Small intestine (tissue), 7 donors: Measurements from ENCODE around the gene RINL. TPM values are rescaled to one million over a fixed set of nuclear protein-coding genes. Genes with fewer than 3 reads are reported as not detected.

Source experiments
- DNase-seq, 2 donors: peaks; one replicate each; pipeline versions ENCODE4 v3.0.0 to v3.0.0-alpha.2; 2013
- FAIRE-seq: peaks from 2 replicates; lab custom pipeline; 2012; peaks lifted over from hg19 to GRCh38; lab: Jason Lieb, UNC
- H3K27ac ChIP-seq, 3 donors: one replicate each; pipeline ENCODE4 v1.5.1; 2013; ENCODE audit warnings: low read length in 2 of 3, mild to moderate bottlenecking in 2 of 3, control low read depth in 1 of 3, inconsistent platforms in 1 of 3, low read depth in 1 of 3, moderate library complexity in 1 of 3
- H3K27me3 ChIP-seq, 3 donors: one replicate each; pipeline ENCODE4 v1.6.1; 2013; ENCODE audit warnings: low read length in 3 of 3, inconsistent platforms in 1 of 3; ENCODE audit not compliant: control insufficient read depth in 3 of 3, insufficient read depth in 3 of 3
- H3K36me3 ChIP-seq, 3 donors: one replicate each; pipeline ENCODE4 v1.6.1; 2013; ENCODE audit warnings: low read length in 3 of 3, inconsistent platforms in 1 of 3, low read depth in 1 of 3, mild to moderate bottlenecking in 1 of 3, moderate library complexity in 1 of 3; ENCODE audit not compliant: control insufficient read depth in 3 of 3, insufficient read depth in 2 of 3
- H3K4me1 ChIP-seq, 3 donors: one replicate each; pipeline ENCODE4 v1.6.1; 2013; ENCODE audit warnings: low read length in 2 of 3, inconsistent platforms in 1 of 3, low read depth in 1 of 3, mild to moderate bottlenecking in 1 of 3, moderate library complexity in 1 of 3; ENCODE audit not compliant: control insufficient read depth in 3 of 3, insufficient read depth in 2 of 3
- H3K4me3 ChIP-seq, 3 donors: one replicate each; pipeline ENCODE4 v1.5.1; 2013; ENCODE audit warnings: low read length in 3 of 3, control low read depth in 1 of 3, inconsistent platforms in 1 of 3, low read depth in 1 of 3, mild to moderate bottlenecking in 1 of 3, moderate library complexity in 1 of 3
- H3K9me3 ChIP-seq, 2 donors: one replicate each; pipeline ENCODE4 v1.6.1; 2013; ENCODE audit warnings: low read depth in 1 of 2, low read length in 1 of 2; ENCODE audit not compliant: control insufficient read depth in 2 of 2, insufficient read depth in 1 of 2
- WGBS, 3 donors: extraction: QIAGEN DNeasy Blood & Tissue Kit; methylation state at CpG; one replicate each; pipeline ENCODE4 v1.1.7; 2013; 5-methylcytosine and 5-hydroxymethylcytosine counted together
- polyA plus RNA-seq, 4 donors: library from polyadenylated mRNA; stranded (reverse) in 3 of 4; unstranded in 1 of 4; fragments of 200-250 nt in 3 of 4; fragments of 120-200 nt in 1 of 4; gene quantifications; one replicate each; pipeline versions ENCODE4 v1.2.1 to v1.2.3, GENCODE V29; 2013
- donor health status: healthy with polysubstance abuse.
- donor health status: control.
- donor health status: control.
- donor health status: Bipolar disorder and iron deficiency.
- donor health status: healthy.

Gene RINL
- polyA plus RNA-seq, 4 donors, result 1.3 to 33.2 (median 9.8) TPM

- WGBS, 3 donors, result 1% methylated on average over 38 to 61 of the region's 67 CpGs
- Histone ChIP-seq H3K27me3 (no peaks in the 10 kb centered on the region), H3K27ac (peak overlapping the region; percentile 95 to 96 (median 96)), H3K4me1 (peaks cover 2 to 22% (median 3%) of the 10 kb centered on the region in 3 donors), H3K36me3 (peaks cover 3 to 18% (median 7%) of the 10 kb centered on the region in 3 donors), H3K9me3 (peaks cover 0 to 3% of the 10 kb centered on the region in 2 donors), H3K4me3 (peak overlapping the region; percentile 82 to 92 (median 89))
- DNase-seq (peak; percentile 92 to 97), FAIRE-seq (no peak)
These were observed 26.3 kb downstream of the RINL start for GRCh38 chr19:38851622-38852230.

- FAIRE-seq (no peak), DNase-seq (peak in 1 of 2 donors; percentile 66)
- WGBS, 3 donors, result 1% methylated on average over 39 to 40 of the region's 40 CpGs
- Histone ChIP-seq H3K4me1 (peaks cover 2 to 21% (median 3%) of the 10 kb centered on the region in 3 donors), H3K9me3 (no peaks in the 10 kb centered on the region), H3K36me3 (peaks cover 3 to 24% (median 10%) of the 10 kb centered on the region in 3 donors), H3K27me3 (no peaks in the 10 kb centered on the region), H3K4me3 (peak overlapping the region; percentile 30 to 82 (median 61)), H3K27ac (peak overlapping the region; percentile 95 to 96 (median 96))
These were observed 27.0 kb downstream of the RINL start for GRCh38 chr19:38850976-38851621.

GRCh38 chr19:38850436-38850975, 27.6 kb downstream of the RINL start:
- Histone ChIP-seq H3K27me3 (no peaks in the 10 kb centered on the region), H3K9me3 (no peaks in the 10 kb centered on the region), H3K4me3 (peak overlapping the region; percentile 30 to 82 (median 61)), H3K36me3 (peaks cover 5 to 30% (median 13%) of the 10 kb centered on the region in 3 donors), H3K4me1 (peaks cover 2 to 21% (median 3%) of the 10 kb centered on the region in 3 donors), H3K27ac (peak overlapping the region; percentile 95 to 96 (median 96))
- WGBS, 3 donors, result 0% methylated on average over 26 of the region's 26 CpGs
- FAIRE-seq (no peak), DNase-seq (peak in 1 of 2 donors; percentile 100)

GRCh38 chr19:38849860-38850435, 28.1 kb downstream of the RINL start, which contains the start of gene HNRNPL:
HNRNPL (minus strand) TSS chr19:38849986; CDS start chr19:38849966, 20 bp downstream.
- Histone ChIP-seq H3K4me1 (peaks cover 2 to 21% (median 3%) of the 10 kb centered on the region in 3 donors), H3K27me3 (no peaks in the 10 kb centered on the region), H3K9me3 (no peaks in the 10 kb centered on the region), H3K4me3 (peak within 1 kb of the TSS; percentile 61 to 98 (median 89)), H3K36me3 (peaks cover 8 to 36% (median 17%) of the 10 kb centered on the region in 3 donors), H3K27ac (peak within 1 kb of the TSS; percentile 96 to 99 (median 98))
- DNase-seq (peak; percentile 100), FAIRE-seq (peak; percentile 98)
- WGBS, 3 donors, result 0 to 1% (median 0%) methylated on average over 32 to 50 of the region's 50 CpGs

GRCh38 chr19:38849147-38849859, 28.8 kb downstream of the RINL start:
- H3K27me3 ChIP-seq, result no peaks in the 10 kb centered on the region
- DNase-seq (peak; percentile 93 to 98), FAIRE-seq (no peak)
- H3K27ac ChIP-seq, result peak overlapping the region; percentile 83 to 99 (median 98)
- H3K4me1 ChIP-seq, result peaks cover 2 to 21% (median 3%) of the 10 kb centered on the region in 3 donors
- peaks cover 14 to 42% (median 20%) of the 10 kb centered on the region in 3 donors for H3K36me3 ChIP-seq
- 0 to 1% (median 1%) methylated on average over 35 to 76 of the region's 76 CpGs for WGBS, 3 donors
- H3K4me3 ChIP-seq, result peak overlapping the region; percentile 47 to 98 (median 89)
- no peaks in the 10 kb centered on the region for H3K9me3 ChIP-seq

- Histone ChIP-seq H3K4me1 (peaks cover 2 to 21% (median 3%) of the 10 kb centered on the region in 3 donors), H3K27ac (peak overlapping the region; percentile 0 to 99 (median 83)), H3K4me3 (peak overlapping the region; percentile 47 to 98 (median 89)), H3K9me3 (no peaks in the 10 kb centered on the region), H3K36me3 (peaks cover 18 to 50% (median 24%) of the 10 kb centered on the region in 3 donors), H3K27me3 (no peaks in the 10 kb centered on the region)
- DNase-seq (peak in 1 of 2 donors; percentile 29), FAIRE-seq (no peak)
- 6 to 13% (median 8%) methylated on average over 22 of the region's 22 CpGs for WGBS, 3 donors
These were observed 29.6 kb downstream of the RINL start for GRCh38 chr19:38848299-38849146.

- WGBS, 3 donors, result 58 to 66% (median 59%) methylated on average over 2 of the region's 2 CpGs
- no peak for DNase-seq
- Histone ChIP-seq H3K36me3 (peaks cover 33 to 73% (median 34%) of the 10 kb centered on the region in 3 donors), H3K27ac (no peak overlapping the region), H3K9me3 (no peaks in the 10 kb centered on the region), H3K27me3 (no peaks in the 10 kb centered on the region), H3K4me3 (no peak overlapping the region), H3K4me1 (peaks cover 0 to 13% (median 2%) of the 10 kb centered on the region in 3 donors)
- FAIRE-seq, result no peak
These were observed 32.0 kb downstream of the RINL start for GRCh38 chr19:38846097-38846496.
